Peyer's patch (tissue), 4 donors: ENCODE measurements around the gene SLC7A4.

Experiments used
- CTCF ChIP-seq, 6 experiments: fragments of 450-650 bp in 4 of 6; fragments of 200-600 bp in 2 of 6; sonication (generic) in 1 of 6; IDR thresholded peaks; one replicate each; pipeline ENCODE4 v1.5.1; 2017 to 2019; ENCODE audit warnings: antibody characterized with exemption in 6 of 6, mild to moderate bottlenecking in 3 of 6, moderate library complexity in 1 of 6
- POLR2A ChIP-seq, 2 donors: fragments of 450-650 bp; IDR thresholded peaks; one replicate each; pipeline ENCODE4 v1.5.1; 2017; ENCODE audit warnings: antibody characterized with exemption in 2 of 2, mild to moderate bottlenecking in 2 of 2, moderate library complexity in 2 of 2

GRCh38 chr22:20989323-20990138, 42.8 kb downstream of the SLC7A4 start:
- TF ChIP-seq CTCF (IDR thresholded peaks at IDR 0.05) (no peak), POLR2A (IDR thresholded peaks at IDR 0.05) (no peak)
